HG03039 (cell line): Measurements from ENCODE around the gene PLA2G15.

ENCODE experiments used
- ATAC-seq: cut with Tn5 transposase; IDR thresholded peaks from one replicate; pipeline ENCODE4 v1.9.1; 2021; ENCODE audit warnings: mild to moderate bottlenecking, moderate library complexity; ENCODE audit not compliant: unreplicated experiment

The PLA2G15 gene, protein sequence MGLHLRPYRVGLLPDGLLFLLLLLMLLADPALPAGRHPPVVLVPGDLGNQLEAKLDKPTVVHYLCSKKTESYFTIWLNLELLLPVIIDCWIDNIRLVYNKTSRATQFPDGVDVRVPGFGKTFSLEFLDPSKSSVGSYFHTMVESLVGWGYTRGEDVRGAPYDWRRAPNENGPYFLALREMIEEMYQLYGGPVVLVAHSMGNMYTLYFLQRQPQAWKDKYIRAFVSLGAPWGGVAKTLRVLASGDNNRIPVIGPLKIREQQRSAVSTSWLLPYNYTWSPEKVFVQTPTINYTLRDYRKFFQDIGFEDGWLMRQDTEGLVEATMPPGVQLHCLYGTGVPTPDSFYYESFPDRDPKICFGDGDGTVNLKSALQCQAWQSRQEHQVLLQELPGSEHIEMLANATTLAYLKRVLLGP

DNA sequence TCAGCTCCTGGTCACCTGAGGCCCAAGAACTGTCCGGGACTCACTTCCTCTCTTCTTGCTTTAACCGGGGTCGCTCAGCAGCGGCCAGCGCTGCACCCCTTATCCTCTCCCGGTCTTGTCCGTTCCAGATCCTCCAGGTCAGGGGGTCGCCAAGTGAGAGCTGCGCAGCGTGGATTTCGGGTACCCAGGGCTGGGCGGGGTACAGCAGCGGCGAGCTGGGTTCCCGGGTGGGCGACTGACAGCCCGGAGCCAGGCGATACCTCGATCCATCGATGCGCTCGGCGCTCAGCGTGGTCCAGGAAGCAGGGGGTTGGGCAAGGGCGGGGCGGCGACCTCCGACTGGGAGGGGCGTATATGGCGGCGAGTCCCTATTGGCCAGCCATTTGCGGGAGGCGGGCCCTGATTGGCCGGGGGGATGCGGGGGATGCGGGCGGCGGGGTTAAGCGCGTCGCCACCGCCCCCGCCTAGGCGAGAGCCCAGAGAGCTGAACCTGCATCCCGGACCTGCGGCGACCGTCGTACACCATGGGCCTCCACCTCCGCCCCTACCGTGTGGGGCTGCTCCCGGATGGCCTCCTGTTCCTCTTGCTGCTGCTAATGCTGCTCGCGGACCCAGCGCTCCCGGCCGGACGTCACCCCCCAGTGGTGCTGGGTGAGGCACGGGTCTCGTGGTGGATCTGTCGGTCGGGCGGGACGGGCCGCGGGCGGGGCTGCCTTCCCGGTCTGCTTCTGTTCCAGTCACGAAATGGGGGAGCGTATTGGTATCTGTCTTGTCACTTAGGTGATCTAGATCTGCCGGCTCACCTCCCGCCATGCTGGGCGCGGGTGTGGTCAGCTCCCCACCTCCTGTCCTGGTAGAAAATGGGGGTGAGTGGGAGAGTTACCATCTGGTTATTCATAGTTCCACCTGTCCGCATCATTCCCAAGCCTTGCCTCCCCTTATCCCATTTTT lies at the start of gene PLA2G15:
Gene PLA2G15, plus strand, starts transcription at position 471 of the 951 bp plus-strand sequence. Its CDS starts 54 bp downstream, at position 525.
- peak; percentile 86 for ATAC-seq

DNA sequence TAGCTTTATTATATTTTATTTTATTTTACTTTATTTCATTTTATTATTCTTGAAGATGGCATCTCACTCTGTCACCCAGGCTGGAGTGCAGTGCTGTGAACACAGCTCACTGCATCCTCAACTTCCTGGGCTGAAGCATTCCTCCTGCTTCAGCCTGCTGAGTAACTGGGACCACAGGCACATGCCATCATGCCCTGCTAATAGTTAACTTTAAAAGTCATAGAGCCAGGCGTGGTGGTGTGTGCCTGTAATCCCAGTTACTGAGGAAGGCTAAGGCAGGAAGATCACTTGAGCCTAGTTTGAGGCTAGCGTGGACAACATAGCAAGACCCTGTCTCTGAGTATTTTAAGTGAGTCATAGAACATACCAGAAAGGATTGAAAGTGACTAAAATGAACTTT lies 47.9 kb upstream of the PLA2G15 start:
- no peak for ATAC-seq

DNA sequence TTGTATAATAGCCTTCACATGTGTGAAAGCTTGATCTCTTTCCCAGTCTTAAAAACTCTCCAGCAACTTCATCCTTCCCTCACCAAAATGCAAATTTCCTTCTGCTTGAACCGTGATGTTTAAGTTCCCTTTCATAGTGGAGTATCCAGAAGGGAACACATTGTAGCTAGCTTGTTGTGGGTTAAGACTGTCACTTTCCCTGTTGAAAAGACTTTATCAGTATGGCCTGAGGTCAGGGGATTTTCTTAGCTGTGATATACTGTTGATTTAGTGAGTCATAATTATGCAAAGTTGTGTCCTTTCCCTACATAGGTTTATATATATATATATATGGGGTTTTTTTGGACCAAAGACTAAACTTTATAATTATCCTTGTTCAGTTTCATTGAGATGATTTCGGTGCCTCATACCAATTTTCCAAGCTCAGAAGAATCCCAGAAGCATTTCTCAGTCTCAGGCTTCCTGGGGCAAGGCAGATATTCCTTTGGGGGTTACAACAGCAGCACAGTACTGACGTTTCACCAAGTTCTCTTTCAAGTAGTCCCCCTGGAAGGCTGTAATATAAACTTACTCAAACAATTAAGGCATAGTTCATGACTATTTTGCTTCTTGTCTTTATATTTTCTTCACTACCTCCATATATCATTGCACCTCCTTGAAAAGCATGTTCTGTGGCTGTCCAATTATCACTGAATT lies 44.9 kb upstream of the PLA2G15 start:
- no peak for ATAC-seq

DNA sequence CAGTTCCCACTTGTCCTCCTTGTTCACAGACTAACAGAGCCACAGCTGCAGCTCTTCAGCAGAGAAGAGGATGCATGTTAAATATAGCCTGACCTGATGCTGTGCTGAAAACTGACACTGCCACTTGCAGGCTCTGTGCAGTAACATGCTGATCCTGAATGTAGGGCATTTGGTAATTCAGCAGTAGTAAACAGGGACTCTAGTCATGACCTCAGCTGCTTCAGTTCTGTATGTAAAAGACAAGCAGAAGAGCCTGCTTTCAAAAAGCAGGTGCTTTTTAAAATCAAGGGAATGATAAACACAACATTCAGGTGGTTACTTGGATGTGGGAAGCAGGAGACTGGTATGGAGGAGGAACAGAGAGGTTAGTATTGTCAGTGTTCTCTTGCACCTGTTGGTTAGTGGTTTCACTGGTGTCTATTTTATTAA lies 43.1 kb upstream of the PLA2G15 start:
- ATAC-seq = no peak

DNA sequence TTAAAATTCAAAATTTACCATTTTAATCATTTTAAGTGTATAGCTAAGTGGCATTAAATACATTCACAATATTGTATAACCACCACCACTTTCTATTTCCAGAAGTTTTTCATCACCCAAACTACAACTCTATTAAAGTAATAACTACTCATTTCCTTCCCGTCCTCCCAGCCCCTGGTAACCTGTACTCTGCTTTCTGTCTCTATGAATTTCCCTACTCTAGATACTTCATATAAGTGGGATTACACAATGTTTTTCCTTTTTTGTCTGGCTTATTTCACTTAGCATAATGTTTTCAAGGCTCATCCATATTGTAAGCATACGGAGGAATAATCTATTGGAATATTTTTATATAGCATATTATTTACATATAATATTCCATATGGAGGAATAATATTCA lies 38.9 kb upstream of the PLA2G15 start:
- no peak for ATAC-seq

DNA sequence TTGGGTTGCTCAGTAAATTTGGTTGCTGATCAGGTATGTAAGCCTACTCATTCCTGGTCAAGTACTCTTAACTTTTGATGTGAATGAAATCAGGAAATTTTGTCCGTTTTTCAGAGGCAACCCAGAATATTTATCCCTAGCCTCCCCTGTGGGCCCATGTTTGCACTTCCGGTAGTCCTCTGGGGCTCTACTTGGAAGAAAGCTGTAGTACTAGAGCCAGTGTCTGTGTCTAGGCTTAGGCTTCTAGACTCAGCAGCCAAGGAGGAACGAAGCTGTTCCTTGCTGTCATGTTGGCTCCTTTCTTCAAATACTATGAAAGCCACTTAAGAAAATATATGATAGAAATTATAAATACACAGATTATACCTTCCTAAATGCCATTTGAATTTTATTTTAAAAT lies 30.4 kb upstream of the PLA2G15 start:
- no peak for ATAC-seq

DNA sequence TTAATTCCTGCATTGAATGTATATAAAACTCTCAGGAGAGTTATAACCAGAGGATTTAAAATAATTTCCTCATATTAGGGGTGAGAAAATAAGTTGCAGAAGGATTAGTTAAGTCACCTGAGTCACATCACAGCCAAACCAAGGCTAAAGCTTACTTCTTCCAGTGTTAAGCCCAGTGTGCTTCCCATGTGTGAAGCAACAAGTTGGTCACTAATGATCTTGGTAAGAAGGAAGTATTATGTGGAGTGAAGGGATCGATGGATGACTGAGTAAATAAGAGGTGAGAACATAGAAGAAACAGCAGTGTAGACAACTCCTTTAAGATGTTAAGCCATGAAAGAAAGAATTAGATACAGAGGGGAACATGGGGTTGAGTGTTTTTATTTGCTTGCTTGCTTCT lies 29.9 kb upstream of the PLA2G15 start:
- no peak for ATAC-seq

DNA sequence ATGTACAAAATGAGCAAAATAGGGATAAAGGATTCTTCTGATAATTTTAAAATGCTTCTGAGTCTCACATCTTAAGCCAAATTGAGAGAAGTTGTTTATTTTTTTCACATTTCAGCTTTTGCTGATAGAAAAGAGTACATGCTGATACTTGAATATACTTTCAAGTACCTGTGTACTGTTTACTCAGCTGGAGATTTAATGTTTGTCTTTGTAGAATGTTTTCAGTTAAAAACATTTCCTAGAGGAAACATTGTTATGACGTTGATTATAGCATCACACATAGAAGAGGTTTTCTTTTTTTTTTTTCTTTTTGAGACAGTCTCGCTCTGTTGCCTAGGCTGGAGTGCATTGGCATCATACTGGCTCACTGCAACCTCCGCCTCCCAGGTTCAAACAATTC lies 28.9 kb upstream of the PLA2G15 start:
- ATAC-seq = no peak

DNA sequence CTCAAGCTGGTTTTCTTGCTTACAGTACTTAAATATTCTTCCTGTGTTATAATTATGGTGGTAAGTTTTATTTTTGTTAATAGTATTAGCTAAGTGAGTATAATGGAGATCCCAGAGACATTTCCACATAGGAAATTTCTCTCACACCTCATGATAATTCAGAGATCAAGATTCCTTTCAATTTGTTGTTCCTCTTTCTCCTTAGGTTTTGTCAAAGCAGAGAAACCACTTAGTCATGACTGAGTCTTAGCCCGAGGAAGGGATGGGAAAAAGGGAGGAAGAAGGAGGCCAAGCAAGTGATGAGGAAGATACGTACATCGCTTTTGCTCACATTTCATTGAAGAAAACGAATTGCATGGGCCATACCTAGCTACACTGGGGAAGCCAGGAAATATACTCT lies 27.7 kb upstream of the PLA2G15 start:
- ATAC-seq = no peak

DNA sequence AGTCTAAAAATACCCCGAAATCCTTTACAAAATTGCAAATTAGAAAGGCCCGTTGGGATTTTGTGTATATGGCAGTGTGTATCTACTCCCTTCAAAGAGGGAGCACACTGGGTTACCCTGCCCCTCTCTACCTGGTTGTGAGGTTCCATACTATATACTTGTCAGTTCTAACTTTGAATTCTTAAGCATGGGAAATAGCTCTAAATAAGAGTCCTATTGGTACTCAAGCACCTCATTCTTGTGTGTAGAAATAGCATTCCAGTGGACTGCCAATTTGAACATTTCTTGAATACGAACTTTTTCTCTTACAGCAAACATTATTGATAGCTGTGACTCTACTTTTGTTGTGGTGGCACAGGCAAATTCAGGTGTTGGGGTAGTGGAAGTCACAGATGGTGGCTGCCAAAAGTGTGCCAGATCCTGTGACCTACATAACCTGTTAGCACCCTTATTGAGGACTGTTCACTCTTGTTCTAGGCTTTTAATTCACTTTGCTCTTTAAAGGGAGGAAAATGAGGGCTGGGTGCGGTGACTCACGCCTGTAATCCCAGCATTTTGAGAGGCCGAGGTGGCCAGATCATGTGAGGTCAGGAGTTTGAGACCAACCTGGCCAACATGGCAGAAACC lies 25.3 kb upstream of the PLA2G15 start:
- ATAC-seq = no peak

DNA sequence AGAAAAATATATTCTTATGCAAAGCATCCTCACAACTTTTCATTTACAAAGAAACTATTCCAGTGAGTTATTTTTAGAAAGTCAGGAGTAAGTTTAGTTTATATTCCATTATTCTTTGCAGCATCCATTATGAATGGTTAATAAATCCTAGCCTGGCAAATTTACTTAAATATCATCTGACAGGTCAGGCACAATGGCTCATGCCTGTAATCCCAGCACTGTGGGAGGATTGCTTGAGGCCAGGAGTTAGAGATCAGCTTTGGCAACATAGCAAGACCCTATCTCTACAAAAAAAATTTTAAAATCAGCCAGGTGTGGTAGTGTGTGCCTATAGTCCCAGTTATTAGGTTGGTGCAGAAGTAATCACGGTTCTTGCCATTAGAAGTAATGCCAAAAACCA lies 22.1 kb upstream of the PLA2G15 start:
- ATAC-seq = no peak

DNA sequence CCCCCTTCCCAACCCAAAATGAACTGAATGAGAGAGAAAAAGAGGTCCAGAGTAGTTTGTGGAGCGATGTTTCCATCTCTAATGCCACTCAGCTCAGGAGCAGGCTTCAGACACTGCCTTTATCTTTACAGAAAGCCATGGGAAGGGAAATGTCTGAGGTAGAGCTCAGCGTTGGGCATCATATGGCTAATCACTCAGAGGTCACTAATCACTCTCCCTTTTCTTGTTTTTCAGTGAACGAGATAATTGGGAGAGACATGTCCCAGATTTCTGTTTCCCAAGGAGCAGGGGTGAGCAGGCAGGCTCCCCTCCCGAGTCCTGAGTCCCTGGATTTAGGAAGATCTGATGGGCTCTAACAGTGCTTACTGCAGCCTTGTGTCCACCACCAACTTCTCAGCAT lies 19.1 kb upstream of the PLA2G15 start:
- ATAC-seq = no peak

DNA sequence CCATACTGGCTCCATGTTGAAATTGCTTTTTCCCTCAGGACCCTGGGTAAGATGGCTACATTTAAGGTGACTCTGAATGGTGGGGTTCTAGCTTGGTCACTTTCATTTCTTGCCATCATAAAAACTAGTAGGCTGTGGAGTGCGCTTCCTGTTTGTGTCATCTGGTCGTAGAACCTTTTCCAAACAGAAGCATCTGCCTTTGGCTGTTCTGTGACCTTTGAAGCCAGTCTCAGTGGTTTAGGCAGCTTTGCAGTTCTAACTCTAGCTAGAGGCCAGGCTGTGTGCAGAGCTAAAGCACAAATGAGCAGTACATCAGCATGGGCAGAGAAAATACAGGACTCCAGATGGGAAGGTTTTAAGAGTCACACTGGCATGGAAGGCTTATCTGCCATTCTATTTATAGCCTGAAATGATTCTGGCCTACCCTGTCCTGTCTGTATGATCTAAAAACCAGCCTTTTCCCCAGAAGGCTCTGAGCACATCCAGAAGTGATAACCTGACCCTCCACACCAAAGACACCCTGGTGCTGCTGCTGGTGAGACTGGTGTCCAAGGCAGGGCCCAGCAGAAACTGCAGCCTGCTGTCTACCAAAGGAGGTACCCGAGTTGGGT lies 17.9 kb upstream of the PLA2G15 start:
- ATAC-seq = no peak

DNA sequence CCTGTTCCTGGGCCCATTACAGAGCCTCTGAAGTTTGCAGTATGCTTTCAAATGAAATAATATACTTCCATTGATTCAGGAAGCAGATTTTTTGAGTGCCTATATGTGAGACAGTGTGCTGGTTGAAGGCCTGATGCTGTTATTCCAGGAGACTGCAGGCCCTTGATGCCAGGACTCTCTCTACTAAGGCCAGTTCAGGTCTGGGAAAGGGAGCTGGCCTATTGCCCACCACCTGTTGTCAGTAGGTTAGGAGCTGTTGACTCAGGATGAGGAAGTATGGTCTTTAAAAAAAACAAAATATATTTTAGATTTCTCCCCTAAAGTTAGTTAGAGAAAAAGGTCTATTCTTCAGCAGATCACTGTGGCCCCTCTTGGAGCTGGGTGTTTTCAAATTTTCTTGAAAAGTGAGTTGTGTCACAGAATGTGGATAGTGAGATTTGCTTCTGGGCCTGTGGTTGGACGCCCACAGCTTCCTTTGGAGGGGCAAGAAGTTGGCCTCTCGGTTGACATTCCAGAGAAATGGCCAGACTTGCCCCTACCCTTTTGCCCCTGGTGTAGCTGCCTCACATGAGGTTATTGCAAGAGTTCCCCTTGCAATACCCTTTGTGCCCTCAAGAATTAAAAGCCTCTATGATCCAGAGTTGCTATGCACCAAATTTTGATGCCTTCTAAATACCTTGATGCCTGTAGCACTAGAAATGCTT lies 17.2 kb upstream of the PLA2G15 start:
- no peak for ATAC-seq

DNA sequence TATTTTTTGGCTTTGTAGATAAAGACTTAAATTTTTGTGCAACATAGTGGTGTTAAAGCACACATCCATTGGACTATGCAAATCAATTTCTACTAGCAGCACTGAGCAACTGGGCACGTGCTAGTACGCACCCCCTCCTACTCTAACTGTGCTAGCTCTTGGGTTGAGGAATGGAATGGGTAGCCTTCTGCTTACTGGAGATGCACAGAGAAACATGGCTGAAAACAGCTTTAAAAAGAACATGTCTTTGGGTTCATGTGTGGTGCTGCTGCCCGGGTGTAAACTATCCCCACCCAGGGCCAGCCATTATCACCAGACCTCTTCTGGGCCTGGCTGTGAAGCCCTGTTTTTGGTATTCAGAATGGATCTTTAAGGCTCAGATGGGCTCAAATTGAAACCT lies 16.5 kb upstream of the PLA2G15 start:
- ATAC-seq = no peak

DNA sequence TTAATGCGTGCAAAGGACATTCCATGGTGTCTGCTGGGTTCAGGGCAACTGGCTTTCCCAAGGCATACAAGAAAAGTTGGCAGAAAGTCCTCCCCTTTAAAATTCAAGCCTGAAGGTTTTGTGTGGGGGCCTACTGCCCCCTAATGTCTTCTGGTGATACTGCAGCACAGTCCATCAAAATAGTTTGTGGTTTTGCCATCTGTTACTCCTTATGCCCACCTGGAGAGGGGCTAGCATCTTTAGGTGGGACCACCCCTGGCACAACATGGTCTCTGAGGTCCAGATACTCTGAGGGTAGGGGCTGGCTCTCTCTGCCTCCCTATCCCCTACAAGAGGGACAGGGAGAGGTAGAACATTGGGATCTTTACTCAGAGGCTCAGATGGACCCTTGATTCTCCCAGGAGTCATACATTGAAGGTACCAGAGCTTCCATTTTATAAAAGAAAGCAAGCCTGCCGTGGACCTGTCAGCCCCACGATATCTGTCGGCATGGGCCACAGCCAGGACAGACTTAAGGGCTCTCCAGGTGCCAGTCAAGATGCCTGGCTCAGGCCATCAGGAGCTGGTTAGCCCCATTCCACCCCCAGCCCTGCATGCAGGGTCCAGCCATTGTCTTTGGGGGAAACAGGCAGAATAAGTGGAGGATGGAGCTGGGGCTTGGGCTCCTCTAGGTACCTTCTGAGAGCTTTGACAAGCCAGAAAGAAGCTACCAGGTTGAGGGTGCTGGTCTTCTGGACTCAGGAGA lies 15.6 kb upstream of the PLA2G15 start:
- no peak for ATAC-seq

DNA sequence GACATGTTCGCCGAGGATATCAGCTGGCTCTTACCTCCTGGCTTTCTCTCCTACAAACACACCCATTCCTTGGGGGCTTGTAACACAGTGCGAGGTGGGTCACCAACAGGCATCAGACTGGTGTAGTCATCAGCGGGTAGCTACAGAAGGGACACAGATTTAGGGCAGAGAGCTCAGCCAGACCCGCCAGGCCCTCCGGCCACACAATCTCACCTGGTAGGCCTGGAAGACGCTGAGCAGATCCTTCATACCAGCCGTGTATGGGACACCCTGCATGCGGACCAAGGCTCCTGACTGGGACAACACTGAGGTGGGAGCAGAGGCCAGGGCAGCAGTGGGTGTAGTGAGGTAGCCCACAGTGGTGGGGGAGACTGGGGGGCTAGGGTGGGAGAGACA lies 15.0 kb upstream of the PLA2G15 start:
- ATAC-seq = no peak

DNA sequence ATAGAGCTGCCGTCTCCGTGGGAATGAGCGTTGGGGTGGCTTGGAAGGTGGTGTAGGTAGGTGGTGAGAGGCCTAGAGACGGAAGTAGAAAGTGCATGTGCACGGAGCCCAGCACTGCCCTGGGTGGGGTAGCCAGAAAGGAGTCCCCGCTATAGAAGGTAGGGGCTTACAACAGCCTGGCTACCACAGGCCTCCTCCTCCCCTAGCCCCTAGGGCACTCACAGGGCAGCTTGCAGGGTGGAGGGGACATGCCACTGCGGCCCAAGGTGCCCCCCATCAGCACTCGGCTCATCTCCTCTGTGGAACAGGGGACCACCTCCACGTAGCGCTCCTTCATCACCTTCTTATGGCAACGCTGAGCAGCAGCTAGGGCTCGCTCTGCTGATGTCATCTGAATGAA lies 14.2 kb upstream of the PLA2G15 start:
- no peak for ATAC-seq
